Esophagus squamous epithelium (tissue), 4 donors: ENCODE data around the gene BAIAP3.

Experiments
- CTCF ChIP-seq, 6 experiments: fragments of 450-650 bp in 4 of 6; fragments of 200-600 bp in 2 of 6; sonication (generic) in 2 of 6; IDR thresholded peaks; one replicate each; pipeline ENCODE4 v1.5.1; 2016 to 2019; ENCODE audit warnings: antibody characterized with exemption in 6 of 6, mild to moderate bottlenecking in 4 of 6, moderate library complexity in 4 of 6
- POLR2A ChIP-seq, 4 donors: fragments of 450-650 bp; IDR thresholded peaks; one replicate each; pipeline ENCODE4 v1.6.1; 2017; ENCODE audit warnings: antibody characterized with exemption in 4 of 4, mild to moderate bottlenecking in 4 of 4, moderate library complexity in 3 of 4

- TF ChIP-seq POLR2A (IDR thresholded peaks at IDR 0.05) (no peak), CTCF (IDR thresholded peaks at IDR 0.05) (no peak)
These were observed 13.3 kb upstream of the BAIAP3 start for GRCh38 chr16:1320097-1320496.
